Measurements from ENCODE around the gene ELOVL1.

Gene ELOVL1

GRCh38 chr1:43313771-43314170 lies 54.0 kb downstream of the ELOVL1 start:
- no peaks in the 10 kb centered on the region for H3K36me3 ChIP-seq (ENCODE audit: low read length)
- no peak overlapping the region for H3K4me2 ChIP-seq (ENCODE audit: low read depth, low read length, poor library complexity, severe bottlenecking)
- no peaks in the 10 kb centered on the region for H3K9me3 ChIP-seq (ENCODE audit: insufficient read depth, low read length)
- TF ChIP-seq CTCF (IDR thresholded peaks at IDR 0.05; ENCODE audit: insufficient read depth, low read length, poor library complexity, severe bottlenecking) (no peak), EZH2phosphoT487 (conservative IDR thresholded peaks at IDR 0.05; ENCODE audit: low read length) (no peak)
- H3K9ac ChIP-seq (ENCODE audit: low read length), result no peak overlapping the region
- H3K27ac ChIP-seq (ENCODE audit: low read depth, low read length), result no peak overlapping the region
- no peak overlapping the region for H3K4me3 ChIP-seq (ENCODE audit: insufficient read depth, low read length, poor library complexity, severe bottlenecking)
- H2AFZ ChIP-seq (ENCODE audit: low read depth, low read length, severe bottlenecking), result no peak overlapping the region
- H4K20me1 ChIP-seq (ENCODE audit: low read depth, low read length), result no peaks in the 10 kb centered on the region
- H3K79me2 ChIP-seq (ENCODE audit: insufficient read depth, low read length), result no peaks in the 10 kb centered on the region
- H3K27me3 ChIP-seq (ENCODE audit: low read length), result no peaks in the 10 kb centered on the region
- no peaks in the 10 kb centered on the region for H3K9me2 ChIP-seq (replicated peaks; ENCODE audit: insufficient read depth, low read length)
- H3F3A ChIP-seq (ENCODE audit: insufficient read depth), result no peaks in the 10 kb centered on the region
